SK-N-SH treated with all-trans-retinoic acid at 6 μM for 48 hours (cell line): ENCODE data around the gene IQSEC3.

Experiments used
- ATAC-seq: fragments of 200-7000 bp; cut with Tn5 transposase; 3 replicates; pipeline ENCODE4 v1.9.1; 2020; ENCODE audit warnings: mild to moderate bottlenecking, moderate library complexity
- ARNTL ChIP-seq: fragments of 450-650 bp; formaldehyde crosslinking; IDR thresholded peaks from 2 replicates; pipeline ENCODE4 v1.5.0; 2020; ENCODE audit warnings: low read depth, mild to moderate bottlenecking, moderate library complexity, borderline replicate concordance
- BACH2 ChIP-seq: fragments of 250-450 bp; sonication (Bioruptor Pico); IDR thresholded peaks from 2 replicates; pipeline ENCODE4 v1.9.0; 2021; ENCODE audit warnings: mild to moderate bottlenecking, borderline replicate concordance
- CSDC2 ChIP-seq: fragments of 250-450 bp; sonication (Bioruptor Pico); IDR thresholded peaks from 2 replicates; pipeline ENCODE4 v1.5.0; 2020; ENCODE audit warnings: mild to moderate bottlenecking, moderate library complexity
- ESRRG ChIP-seq: fragments of 250-450 bp; sonication (Bioruptor Pico); IDR thresholded peaks from 2 replicates; pipeline ENCODE4 v1.6.1; 2021; ENCODE audit warnings: mild to moderate bottlenecking
- GLIS3 ChIP-seq: fragments of 250-450 bp; sonication (Bioruptor Pico); IDR thresholded peaks from 2 replicates; pipeline ENCODE4 v1.5.0; 2020; ENCODE audit warnings: mild to moderate bottlenecking, moderate library complexity
- OSR1 ChIP-seq: fragments of 250-450 bp; sonication (Bioruptor Pico); IDR thresholded peaks from 2 replicates; pipeline ENCODE4 v1.8.0; 2022; ENCODE audit warnings: moderate library complexity, mild to moderate bottlenecking, inconsistent platforms
- RARB ChIP-seq: fragments of 250-450 bp; sonication (Bioruptor Pico); IDR thresholded peaks from 2 replicates; pipeline ENCODE4 v1.8.0; 2021; ENCODE audit warnings: mild to moderate bottlenecking, moderate library complexity
- TCF4 ChIP-seq: fragments of 250-450 bp; sonication (Bioruptor Pico); IDR thresholded peaks from 2 replicates; pipeline ENCODE4 v1.8.0; 2021; ENCODE audit warnings: mild to moderate bottlenecking, moderate library complexity, borderline replicate concordance
- TOX ChIP-seq: fragments of 250-450 bp; sonication (Bioruptor Pico); IDR thresholded peaks from 2 replicates; pipeline ENCODE4 v1.8.0; 2021; ENCODE audit warnings: mild to moderate bottlenecking, moderate library complexity, borderline replicate concordance
- ZFP3 ChIP-seq: fragments of 250-450 bp; sonication (Bioruptor Pico); IDR thresholded peaks from 2 replicates; pipeline ENCODE4 v1.5.0; 2020; ENCODE audit warnings: mild to moderate bottlenecking, moderate library complexity
- ZFP30 ChIP-seq: fragments of 450-650 bp; formaldehyde crosslinking; IDR thresholded peaks from 2 replicates; pipeline ENCODE4 v1.5.0; 2022; ENCODE audit warnings: mild to moderate bottlenecking, moderate library complexity
- ZNF565 ChIP-seq: fragments of 450-650 bp; formaldehyde crosslinking; conservative IDR thresholded peaks from 2 replicates; pipeline ENCODE4 v1.5.0; 2020; ENCODE audit warnings: low read depth, mild to moderate bottlenecking, moderate library complexity
- ZNF70 ChIP-seq: fragments of 450-650 bp; formaldehyde crosslinking; IDR thresholded peaks from 2 replicates; pipeline ENCODE4 v1.5.0; 2020; ENCODE audit warnings: mild to moderate bottlenecking, moderate library complexity
- ZNF8 ChIP-seq: fragments of 450-650 bp; formaldehyde crosslinking; IDR thresholded peaks from 2 replicates; pipeline ENCODE4 v1.5.0; 2020; ENCODE audit warnings: mild to moderate bottlenecking, moderate library complexity
- TF ChIP-seq, protein P1 (sequence below): fragments of 250-450 bp; sonication (Bioruptor Pico); IDR thresholded peaks from 2 replicates; pipeline ENCODE4 v1.5.0; 2020; ENCODE audit warnings: mild to moderate bottlenecking, moderate library complexity
- TF ChIP-seq, protein P2 (sequence below): fragments of 250-450 bp; sonication (Bioruptor Pico); IDR thresholded peaks from 2 replicates; pipeline ENCODE4 v1.8.0; 2021; ENCODE audit warnings: low read depth, mild to moderate bottlenecking, moderate library complexity, borderline replicate concordance
- TF ChIP-seq, protein P3 (sequence below): fragments of 250-450 bp; sonication (Bioruptor Pico); IDR thresholded peaks from 2 replicates; pipeline ENCODE4 v1.8.0; 2020; ENCODE audit warnings: mild to moderate bottlenecking, moderate library complexity, borderline replicate concordance
- TF ChIP-seq, protein P4 (sequence below): fragments of 250-450 bp; sonication (Bioruptor Pico); IDR thresholded peaks from 2 replicates; pipeline ENCODE4 v1.5.1; 2020; ENCODE audit warnings: low read depth, mild to moderate bottlenecking, moderate library complexity
- TF ChIP-seq, protein P5 (sequence below): fragments of 250-450 bp; sonication (Bioruptor Pico); IDR thresholded peaks from 2 replicates; pipeline ENCODE4 v1.5.1; 2021; ENCODE audit warnings: mild to moderate bottlenecking, moderate library complexity

IQSEC3 gene

DNA sequence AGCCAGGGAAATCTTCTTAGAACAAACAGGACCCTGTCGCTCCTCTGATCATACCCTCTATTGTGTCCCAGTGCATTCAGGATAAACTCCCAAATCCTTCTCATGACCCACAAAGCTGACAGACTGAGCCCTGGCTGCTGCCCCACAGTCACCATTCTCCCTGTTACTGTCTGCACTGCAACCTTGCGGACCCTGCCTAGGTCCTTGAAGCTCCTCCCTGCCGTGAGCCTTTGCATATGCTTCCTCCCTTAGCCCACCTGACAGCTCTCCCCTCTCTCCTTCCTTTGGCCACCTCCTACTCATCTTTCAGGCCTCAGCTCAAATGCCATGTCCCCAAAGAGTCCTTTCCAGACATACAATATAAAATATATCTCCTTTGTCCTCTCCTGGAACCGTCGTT, 85.0 kb downstream of the IQSEC3 start:
- ATAC-seq, result no peak
- TF ChIP-seq, protein P1, sequence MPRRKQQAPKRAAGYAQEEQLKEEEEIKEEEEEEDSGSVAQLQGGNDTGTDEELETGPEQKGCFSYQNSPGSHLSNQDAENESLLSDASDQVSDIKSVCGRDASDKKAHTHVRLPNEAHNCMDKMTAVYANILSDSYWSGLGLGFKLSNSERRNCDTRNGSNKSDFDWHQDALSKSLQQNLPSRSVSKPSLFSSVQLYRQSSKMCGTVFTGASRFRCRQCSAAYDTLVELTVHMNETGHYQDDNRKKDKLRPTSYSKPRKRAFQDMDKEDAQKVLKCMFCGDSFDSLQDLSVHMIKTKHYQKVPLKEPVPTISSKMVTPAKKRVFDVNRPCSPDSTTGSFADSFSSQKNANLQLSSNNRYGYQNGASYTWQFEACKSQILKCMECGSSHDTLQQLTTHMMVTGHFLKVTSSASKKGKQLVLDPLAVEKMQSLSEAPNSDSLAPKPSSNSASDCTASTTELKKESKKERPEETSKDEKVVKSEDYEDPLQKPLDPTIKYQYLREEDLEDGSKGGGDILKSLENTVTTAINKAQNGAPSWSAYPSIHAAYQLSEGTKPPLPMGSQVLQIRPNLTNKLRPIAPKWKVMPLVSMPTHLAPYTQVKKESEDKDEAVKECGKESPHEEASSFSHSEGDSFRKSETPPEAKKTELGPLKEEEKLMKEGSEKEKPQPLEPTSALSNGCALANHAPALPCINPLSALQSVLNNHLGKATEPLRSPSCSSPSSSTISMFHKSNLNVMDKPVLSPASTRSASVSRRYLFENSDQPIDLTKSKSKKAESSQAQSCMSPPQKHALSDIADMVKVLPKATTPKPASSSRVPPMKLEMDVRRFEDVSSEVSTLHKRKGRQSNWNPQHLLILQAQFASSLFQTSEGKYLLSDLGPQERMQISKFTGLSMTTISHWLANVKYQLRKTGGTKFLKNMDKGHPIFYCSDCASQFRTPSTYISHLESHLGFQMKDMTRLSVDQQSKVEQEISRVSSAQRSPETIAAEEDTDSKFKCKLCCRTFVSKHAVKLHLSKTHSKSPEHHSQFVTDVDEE (CRISPR knock-in tag), result no peak
- TF ChIP-seq TOX, result no peak
- TF ChIP-seq, protein P2, sequence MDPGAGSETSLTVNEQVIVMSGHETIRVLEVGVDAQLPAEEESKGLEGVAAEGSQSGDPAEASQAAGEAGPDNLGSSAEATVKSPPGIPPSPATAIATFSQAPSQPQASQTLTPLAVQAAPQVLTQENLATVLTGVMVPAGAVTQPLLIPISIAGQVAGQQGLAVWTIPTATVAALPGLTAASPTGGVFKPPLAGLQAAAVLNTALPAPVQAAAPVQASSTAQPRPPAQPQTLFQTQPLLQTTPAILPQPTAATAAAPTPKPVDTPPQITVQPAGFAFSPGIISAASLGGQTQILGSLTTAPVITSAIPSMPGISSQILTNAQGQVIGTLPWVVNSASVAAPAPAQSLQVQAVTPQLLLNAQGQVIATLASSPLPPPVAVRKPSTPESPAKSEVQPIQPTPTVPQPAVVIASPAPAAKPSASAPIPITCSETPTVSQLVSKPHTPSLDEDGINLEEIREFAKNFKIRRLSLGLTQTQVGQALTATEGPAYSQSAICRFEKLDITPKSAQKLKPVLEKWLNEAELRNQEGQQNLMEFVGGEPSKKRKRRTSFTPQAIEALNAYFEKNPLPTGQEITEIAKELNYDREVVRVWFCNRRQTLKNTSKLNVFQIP, result no peak
- TF ChIP-seq ZNF70 (CRISPR knock-in tag), result no peak
- no peak for TF ChIP-seq ZNF8
- no peak for TF ChIP-seq GLIS3 (CRISPR knock-in tag)
- TF ChIP-seq ARNTL (CRISPR knock-in tag), result no peak
- TF ChIP-seq, protein P3, sequence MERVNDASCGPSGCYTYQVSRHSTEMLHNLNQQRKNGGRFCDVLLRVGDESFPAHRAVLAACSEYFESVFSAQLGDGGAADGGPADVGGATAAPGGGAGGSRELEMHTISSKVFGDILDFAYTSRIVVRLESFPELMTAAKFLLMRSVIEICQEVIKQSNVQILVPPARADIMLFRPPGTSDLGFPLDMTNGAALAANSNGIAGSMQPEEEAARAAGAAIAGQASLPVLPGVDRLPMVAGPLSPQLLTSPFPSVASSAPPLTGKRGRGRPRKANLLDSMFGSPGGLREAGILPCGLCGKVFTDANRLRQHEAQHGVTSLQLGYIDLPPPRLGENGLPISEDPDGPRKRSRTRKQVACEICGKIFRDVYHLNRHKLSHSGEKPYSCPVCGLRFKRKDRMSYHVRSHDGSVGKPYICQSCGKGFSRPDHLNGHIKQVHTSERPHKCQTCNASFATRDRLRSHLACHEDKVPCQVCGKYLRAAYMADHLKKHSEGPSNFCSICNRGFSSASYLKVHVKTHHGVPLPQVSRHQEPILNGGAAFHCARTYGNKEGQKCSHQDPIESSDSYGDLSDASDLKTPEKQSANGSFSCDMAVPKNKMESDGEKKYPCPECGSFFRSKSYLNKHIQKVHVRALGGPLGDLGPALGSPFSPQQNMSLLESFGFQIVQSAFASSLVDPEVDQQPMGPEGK, result no peak
- TF ChIP-seq ESRRG (CRISPR knock-in tag), result no peak
- TF ChIP-seq BACH2, result no peak
- no peak for TF ChIP-seq ZFP3 (CRISPR knock-in tag)
- TF ChIP-seq RARB (CRISPR knock-in tag), result no peak

DNA sequence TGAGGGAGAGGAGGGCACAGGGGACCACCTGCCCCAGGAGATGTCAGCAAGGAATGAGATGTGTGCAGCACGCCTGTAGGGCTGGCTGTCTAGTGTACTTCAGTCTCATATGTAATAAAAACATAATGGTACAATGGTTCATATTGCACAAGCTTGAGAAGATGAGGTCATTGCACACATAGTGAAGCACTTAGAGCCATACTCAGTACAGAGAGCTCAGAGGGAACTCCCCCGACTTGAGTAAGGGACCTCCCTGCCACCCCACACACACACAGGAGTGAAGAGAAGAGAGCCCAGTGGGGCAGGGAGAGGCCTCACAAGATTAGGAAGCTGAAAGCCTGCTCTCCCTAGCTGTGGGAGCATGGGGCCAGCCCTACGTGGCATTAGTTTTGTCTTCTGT, 85.9 kb downstream of the IQSEC3 start:
- no peak for ATAC-seq
- TF ChIP-seq ARNTL (CRISPR knock-in tag) (no peak), TCF4 (CRISPR knock-in tag) (no peak), OSR1 (no peak), ZFP30 (CRISPR knock-in tag) (no peak), CSDC2 (CRISPR knock-in tag) (no peak), BACH2 (no peak), ZNF565 (no peak)
- TF ChIP-seq, protein P1 (CRISPR knock-in tag), result no peak
- TF ChIP-seq, protein P4, sequence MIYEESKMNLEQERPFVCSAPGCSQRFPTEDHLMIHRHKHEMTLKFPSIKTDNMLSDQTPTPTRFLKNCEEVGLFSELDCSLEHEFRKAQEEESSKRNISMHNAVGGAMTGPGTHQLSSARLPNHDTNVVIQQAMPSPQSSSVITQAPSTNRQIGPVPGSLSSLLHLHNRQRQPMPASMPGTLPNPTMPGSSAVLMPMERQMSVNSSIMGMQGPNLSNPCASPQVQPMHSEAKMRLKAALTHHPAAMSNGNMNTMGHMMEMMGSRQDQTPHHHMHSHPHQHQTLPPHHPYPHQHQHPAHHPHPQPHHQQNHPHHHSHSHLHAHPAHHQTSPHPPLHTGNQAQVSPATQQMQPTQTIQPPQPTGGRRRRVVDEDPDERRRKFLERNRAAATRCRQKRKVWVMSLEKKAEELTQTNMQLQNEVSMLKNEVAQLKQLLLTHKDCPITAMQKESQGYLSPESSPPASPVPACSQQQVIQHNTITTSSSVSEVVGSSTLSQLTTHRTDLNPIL (CRISPR knock-in tag), result no peak
- TF ChIP-seq, protein P5, sequence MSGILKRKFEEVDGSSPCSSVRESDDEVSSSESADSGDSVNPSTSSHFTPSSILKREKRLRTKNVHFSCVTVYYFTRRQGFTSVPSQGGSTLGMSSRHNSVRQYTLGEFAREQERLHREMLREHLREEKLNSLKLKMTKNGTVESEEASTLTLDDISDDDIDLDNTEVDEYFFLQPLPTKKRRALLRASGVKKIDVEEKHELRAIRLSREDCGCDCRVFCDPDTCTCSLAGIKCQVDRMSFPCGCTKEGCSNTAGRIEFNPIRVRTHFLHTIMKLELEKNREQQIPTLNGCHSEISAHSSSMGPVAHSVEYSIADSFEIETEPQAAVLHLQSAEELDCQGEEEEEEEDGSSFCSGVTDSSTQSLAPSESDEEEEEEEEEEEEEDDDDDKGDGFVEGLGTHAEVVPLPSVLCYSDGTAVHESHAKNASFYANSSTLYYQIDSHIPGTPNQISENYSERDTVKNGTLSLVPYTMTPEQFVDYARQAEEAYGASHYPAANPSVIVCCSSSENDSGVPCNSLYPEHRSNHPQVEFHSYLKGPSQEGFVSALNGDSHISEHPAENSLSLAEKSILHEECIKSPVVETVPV (CRISPR knock-in tag), result no peak
- TF ChIP-seq, protein P3, result no peak
- TF ChIP-seq, all 23 proteins: peak for 0
